ENCODE results near the gene HOXC12.

The HOXC12 gene

GRCh38 chr12:53941187-53941586 is 13.5 kb upstream of the HOXC12 start:
- no peak for DNase-seq

GRCh38 chr12:53941750-53942149 is 13.0 kb upstream of the HOXC12 start:
- DNase-seq = no peak

GRCh38 chr12:53942467-53942997 is 12.2 kb upstream of the HOXC12 start:
- no peak for DNase-seq

- DNase-seq = no peak
These were observed 10.5 kb upstream of the HOXC12 start for GRCh38 chr12:53944209-53944608.

- no peak for DNase-seq
These were observed 9.5 kb upstream of the HOXC12 start for GRCh38 chr12:53944907-53945847.

- no peak for DNase-seq
These were observed 7.0 kb upstream of the HOXC12 start for GRCh38 chr12:53947743-53948142.

GRCh38 chr12:53948650-53949593 is 5.8 kb upstream of the HOXC12 start:
- DNase-seq = no peak

GRCh38 chr12:53949631-53950436 is 4.9 kb upstream of the HOXC12 start:
- DNase-seq = no peak

- DNase-seq = no peak
These were observed 4.3 kb upstream of the HOXC12 start for GRCh38 chr12:53950437-53950773.

- DNase-seq = no peak
These were observed 3.7 kb upstream of the HOXC12 start for GRCh38 chr12:53950789-53951576.

- no peak for DNase-seq
These were observed 2.9 kb upstream of the HOXC12 start for GRCh38 chr12:53951577-53952334.

- DNase-seq = no peak
These were observed 2.4 kb upstream of the HOXC12 start for GRCh38 chr12:53952335-53952694.

GRCh38 chr12:53952871-53953734 is 1.6 kb upstream of the HOXC12 start:
- DNase-seq = no peak

- DNase-seq = no peak
These were observed 641 bp upstream of the HOXC12 start for GRCh38 chr12:53953831-53954693.

- DNase-seq = no peak
These were observed 503 bp downstream of the HOXC12 start for GRCh38 chr12:53955036-53955775.

- no peak for DNase-seq
These were observed 1.1 kb downstream of the HOXC12 start for GRCh38 chr12:53955776-53956250.

GRCh38 chr12:53956251-53956887 is 1.7 kb downstream of the HOXC12 start:
- DNase-seq = no peak
